DMS 273 treated with DMSO at 0.1 percent for 48 hours (cell line): ENCODE results near the gene PEF1.
"Not testable (repeated sequence)": the region's sequence is repeated elsewhere in the genome, so short reads cannot be mapped to it uniquely, and the experiment has no call there.

ENCODE experiments used
- DNase-seq: peaks from one replicate; lab custom pipeline; 2025; lab: John Stamatoyannopoulos, UW

Gene PEF1

DNA sequence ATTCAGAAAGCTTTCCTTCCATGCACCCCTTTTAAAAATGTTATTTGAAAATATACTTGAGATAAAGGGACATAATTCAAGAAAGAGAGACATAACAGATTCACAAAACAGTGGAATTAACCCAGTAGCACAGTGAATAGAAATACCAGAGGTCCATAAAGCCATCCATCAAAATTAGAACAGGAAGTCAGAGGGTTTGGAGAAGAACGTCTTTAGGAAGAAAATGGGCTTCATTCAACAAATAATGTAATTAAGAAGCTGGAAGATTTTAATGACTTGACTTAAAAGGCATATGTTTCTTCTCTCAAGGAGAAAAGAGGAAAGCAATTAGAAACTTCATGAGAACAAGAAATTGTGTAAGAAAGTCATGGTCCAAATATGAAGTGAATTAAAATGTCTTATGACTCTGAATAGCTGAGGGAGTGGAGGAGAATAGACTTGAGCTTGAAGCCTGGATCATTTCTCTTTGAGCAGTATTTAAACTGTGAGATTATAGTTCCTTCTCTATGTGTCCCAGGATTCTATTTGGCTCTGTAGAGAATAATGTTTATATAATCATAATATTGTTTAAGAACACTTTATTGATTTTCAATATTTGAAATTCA lies 35.1 kb downstream of the PEF1 start:
- no peak for DNase-seq

DNA sequence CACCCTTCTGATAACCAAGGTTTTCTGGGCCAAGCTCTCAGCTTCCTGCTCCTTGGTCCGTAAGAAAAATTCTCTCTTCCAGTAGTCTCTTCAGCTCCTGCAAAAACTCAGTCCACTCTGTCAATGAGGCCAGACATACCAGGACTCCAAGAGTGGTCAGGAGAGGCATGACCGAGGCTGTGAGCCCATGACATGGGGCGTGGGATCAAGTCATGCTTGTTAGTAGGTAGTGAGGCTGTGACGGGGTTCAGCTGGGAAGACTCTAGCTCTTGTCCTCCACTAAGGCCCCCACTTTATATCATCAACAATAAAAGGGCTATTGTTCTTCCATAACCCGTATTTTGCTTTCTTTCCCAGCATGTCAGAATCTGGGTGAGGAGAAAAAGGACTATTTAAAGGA lies 37.3 kb downstream of the PEF1 start:
- DNase-seq = no peak

DNA sequence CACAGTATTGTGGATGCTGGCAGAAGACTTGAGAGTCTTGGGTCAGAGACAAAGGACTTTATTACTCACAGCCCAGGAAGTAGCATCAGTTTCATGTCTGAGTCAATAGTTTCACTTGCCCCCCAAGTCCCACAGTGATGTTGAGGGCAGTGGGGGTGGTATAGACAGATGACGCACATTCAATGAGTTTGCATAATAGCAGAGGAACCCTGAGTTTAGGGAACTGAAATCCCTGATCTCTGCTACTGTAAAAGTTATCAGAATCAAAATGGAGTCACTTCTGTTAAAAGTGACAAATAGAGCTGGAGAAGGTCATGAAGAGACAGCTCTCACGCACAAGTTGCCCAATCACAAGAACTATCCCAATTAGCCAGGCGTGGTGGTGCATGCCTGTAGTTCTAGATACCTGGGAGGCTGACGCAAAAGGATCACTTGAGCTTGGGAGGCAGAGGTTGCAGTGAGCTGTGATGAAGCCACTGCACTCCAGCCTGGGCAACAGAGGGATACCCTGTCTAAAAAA lies 38.7 kb downstream of the PEF1 start:
- DNase-seq = no peak

DNA sequence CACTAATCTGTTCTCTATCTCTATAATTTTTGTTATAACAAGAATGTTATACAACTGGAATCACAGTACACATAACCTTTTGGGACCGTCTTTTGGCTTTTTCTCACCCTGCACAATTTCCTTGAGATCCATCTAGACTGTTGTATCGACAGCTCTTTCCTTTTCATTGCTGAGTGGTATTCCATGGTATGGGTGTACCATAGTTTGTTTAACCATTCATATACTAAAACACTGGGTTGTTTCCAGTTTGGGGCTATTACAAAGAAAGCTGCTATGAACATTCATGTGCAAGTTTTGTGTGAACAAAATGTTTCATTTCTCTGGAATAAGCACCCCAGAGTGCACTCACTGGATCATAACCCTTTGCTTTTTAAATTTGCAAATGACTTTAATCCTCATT lies 42.6 kb downstream of the PEF1 start:
- DNase-seq = no peak

DNA sequence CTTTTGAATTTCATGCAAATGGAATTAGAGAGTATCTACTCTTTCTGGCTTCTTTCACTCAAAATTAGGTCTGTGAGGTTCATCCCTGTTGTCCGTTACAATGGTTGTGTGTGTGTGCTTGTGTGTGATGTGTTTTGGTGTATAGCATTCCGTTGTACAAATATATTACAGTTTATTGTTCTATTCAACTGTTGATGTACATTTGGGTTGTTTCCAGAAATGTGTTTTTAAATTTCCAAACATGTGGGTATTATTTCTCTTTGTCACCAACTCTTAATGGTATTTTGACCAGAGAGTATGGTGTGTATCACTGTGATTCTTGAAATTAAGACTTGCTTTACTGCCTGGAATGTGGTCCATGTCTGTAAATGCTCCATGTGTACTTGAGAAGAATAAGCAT lies 44.0 kb downstream of the PEF1 start:
- DNase-seq = no peak

DNA sequence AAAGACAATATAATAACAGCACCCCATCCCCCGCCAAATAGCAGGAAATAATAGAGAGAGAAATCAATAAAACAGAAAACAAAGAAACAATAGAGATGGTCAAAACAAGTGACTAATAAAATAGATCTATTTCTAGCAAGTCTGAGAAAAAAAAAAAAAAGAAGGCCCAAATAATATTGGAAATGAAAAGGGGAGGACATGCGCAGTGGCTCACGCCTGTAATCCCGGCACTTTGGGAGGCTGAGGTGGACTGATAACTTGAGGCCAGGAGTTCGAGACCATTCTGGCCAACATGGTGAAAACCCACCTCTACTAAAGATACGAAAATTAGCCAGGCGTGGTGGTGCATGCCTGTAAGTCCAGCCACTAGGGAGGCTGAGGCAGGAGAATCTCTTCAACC lies 45.7 kb downstream of the PEF1 start:
- DNase-seq = no peak

DNA sequence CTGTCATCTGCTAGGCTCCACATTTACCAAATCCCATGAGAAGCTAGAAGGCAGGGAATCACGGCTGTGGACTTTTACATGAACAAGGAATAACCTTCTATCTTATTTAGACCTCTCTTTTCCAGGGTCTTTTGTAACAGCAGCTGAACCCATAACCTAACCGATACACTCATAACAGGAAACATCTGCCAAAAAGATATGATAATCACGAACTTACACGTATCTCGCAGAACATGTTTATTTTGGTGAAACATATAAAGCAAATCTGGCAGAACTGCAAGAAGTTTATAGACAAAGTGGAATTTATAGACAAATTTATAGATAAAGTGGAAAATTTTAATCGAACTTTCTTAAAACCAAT lies 48.0 kb downstream of the PEF1 start:
- no peak for DNase-seq

DNA sequence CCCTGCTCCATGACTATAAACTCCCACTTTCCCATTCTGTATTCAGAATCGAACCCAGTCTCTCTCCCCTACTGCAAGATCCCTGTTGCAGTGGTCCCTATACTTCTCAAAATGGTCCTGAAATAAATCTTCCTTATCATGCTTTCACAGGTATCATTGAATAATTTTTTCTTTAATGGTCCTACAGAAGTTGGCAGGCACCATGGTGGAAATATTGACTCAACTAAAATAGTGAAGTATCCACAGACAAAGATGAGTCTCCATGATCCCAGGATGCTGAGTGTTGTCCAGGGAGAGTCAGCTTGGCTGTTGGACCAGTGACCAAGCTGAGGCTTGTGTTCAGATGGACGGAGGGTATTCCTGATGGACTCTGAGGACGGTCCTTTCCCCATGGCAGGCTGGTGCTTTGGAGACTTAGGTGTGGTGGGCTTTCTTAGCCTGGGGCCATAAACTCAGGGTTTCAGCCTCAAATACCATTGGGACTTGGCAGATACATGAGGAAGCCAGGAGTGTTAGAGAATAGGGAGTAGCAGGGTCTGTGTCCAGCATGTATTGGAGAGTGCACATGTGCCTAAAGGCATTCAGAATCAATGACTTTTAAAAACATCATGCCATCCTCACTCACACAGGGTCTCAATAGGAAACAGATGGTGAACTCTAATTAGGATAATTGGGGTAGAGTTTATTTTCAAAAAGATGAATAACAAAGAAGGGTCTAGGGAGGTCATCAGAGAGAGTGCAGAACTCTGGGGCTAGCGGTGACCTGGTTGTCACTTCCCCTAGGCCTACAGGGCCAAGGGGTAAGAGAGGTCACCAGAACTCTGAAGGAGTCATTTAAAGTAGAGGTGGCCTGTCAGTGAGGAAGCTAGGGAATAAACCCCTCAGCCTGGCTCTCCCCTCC lies 48.6 kb downstream of the PEF1 start:
- peak; percentile 40 for DNase-seq

DNA sequence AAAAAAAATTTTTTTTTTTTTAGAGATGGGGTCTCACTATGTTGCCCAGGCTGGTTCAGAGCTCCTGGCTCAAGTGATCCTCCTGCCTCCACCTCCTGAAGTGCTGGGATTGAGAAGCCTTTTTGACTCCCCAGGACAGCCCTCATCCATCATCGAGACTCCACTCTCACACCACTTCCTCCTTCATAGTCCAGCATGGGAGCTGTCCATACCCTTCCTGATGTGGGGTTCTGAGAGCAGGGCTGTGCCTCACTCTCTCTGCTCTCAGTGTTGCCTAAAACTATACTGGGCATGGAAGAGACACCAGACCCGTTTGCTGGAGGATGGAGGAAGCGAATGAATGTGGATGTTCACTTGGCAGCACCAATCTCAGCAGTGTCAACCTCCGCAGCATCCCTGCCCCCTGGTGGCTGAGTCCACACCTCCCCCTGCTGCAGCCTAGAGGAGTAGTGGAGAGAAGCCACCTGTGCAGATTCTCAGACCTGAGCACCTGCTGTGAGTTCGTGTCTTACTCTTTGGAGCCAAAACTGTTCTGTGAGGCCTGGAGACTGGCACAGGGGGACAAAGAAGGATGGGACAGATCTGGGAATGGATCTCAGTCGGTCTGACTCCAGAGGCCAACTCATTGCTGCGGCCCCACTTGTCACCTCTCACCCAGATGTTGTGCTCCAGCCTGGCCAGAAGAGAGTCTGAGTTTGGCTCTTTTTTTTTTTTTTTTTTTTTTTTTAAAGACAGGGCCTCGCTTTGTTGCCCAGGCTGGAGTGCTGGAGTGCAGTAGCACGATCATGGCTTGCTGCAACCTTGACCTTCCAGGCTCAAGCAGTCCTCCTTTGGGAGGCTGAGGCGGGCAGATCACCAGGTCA lies 50.7 kb downstream of the PEF1 start:
- peak; percentile 44 for DNase-seq

DNA sequence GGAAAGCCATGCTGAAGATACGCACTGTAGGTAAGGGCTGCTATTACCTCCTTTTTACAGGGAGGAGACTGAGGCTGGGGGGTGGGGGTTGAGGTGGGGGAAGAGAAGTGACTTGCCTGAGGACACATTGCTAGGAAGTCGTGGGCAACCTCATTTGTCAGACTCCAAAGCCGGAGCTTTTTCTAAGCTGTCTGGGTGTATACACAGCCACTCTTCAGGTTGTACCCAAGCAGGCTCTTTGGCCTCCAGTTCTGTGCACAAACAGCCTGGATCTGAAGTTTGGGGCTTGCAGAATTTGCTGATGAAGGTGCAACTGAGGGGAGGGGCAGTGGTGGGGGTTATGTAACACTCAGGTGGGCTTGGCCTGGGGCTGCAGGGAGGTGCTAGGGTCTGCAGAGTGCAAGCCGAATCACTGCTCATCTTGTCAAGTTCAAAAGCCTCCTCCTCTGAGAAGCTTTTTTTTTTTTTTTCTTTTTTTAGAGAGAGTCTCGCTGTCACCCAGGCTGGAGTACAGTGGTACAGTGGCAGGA lies 51.5 kb downstream of the PEF1 start:
- no peak for DNase-seq

DNA sequence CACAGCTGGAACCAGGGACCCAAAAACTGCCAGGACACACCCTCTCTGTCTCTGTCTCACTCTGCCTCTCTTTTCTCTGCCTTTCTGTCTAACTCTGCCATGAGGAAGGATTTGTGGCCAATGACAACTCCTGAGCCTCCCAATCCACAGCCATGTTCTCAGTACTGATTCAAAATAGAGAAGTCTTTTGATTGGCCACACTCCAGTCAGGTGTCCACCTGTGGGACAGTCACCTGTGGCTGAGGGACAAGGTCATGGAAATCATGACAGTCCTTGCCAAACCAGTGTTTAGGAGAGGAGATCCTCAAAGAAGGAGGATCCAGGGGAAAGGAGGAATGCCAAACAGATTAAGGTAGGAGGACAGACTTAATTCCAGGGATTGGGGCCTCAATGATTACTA lies 52.5 kb downstream of the PEF1 start:
- no peak for DNase-seq

DNA sequence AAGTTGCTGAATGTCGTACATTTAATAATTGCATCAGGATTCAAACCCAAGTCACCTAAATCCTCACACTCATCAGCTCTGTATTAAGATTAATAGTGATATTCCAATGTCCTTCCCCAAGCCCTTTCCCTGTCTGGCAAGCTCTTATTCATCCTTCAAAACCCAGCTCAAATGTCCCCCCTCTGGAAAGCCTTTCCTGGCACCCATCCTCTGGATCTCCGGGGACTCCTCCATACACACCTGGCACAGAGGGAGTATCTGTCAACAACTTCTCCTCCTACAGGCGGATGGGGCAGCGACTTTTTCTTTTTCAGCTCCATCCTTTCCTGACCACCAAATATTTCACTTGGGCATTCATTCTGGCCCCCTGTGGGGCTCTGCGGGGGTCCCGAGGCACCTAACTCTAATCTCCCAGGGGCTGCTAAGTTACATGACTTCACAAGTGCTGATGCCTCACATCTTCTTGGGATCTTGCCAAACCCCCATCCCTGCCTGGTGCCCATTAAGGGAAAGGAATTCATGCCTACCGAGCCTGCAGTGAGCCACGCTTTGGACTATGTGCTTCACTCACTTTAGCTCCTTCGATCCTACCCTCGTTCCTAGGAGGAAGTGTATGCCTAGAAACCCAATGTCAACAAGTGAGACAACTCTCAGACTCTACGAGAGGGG lies 53.1 kb downstream of the PEF1 start:
- DNase-seq = no peak

DNA sequence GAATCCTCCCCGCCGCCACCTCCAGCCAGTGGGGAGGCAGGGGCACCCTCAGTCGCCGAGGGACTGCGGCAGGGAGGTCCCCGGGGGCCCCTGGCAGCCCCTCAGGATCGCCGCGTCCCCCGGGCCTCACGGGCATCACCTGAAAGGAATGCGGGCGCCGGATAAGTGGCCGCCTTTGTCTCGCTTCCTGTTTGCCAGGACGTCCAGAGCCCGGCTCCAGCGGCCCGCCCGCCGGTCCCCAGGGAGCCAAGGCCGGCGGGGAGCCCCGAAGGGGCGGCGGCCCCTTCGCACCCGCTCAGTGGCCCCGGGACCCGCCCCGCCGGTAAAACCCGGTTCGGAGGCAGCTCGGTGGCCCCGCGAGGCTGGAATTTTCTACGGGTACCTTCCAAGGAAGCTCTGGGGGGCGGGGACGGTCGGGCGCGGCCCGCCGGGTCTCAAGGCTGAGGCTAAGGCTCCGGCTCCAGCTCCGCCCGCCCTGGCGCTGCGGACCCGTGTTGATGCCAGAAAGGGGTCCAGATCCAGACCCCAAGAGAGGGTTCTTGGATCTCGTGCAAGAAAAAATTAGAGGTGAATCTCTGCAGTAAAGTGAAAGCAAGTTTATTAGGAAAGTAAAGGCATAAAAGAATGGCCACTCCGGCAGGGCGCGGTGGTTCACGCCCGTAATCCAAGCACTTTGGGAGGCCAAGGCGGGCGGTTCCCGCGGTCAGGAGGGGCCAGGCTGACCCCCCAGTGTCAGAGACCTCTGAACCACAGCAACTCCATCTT lies 55.7 kb downstream of the PEF1 start:
- DNase-seq = no peak

DNA sequence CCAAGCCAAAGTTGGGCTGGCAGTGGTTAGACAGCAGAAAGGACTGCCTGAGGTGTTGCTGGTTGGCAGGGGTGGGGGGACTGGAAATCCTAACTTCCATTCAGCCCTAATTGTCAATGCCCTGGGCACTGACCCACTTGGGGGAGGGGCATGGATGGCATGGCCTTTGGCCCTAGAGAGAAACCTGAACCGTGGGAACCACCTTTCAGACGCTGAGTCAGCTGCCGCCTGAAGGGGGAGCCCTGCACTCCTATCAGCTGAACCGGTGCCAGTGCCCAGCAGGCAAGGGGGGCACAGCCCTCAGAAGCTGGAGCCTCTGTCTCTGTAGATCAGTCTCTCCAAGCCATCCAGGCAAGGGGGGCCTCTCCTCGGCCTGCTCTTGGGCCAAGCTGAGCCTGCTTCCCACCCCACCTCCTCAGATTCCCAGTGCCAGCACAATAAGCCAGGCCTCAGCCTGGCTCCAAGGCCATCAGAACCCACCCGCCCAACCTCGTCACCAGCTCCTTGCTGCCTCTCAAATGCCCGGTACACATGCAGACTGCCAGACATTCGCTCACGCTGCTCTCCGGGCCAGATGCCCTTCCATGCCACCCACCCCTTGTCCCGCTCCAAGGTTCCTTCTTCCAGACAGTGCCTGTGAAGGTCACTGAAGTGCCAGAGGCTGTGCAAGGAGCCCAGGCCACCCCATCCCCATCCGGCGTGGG lies 56.8 kb downstream of the PEF1 start:
- no peak for DNase-seq

DNA sequence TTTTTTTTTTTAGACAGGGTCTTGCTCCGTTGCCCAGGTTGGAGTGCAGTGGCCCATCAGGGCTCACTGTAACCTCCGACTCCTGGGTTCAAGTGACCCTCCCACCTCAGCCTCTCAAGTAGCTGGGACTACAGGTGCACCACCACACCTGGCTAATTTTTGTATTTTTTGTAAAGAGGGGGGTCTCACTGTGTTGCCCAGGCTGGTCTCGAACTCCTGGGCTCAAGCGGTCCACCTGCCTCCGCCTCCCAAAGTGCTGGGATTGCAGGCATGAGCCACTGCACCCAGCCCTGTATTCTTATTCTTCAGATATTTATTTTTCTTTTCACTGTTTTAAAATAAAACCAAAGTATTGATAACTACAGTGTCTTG lies 57.4 kb downstream of the PEF1 start:
- not testable (repeated sequence) for DNase-seq

DNA sequence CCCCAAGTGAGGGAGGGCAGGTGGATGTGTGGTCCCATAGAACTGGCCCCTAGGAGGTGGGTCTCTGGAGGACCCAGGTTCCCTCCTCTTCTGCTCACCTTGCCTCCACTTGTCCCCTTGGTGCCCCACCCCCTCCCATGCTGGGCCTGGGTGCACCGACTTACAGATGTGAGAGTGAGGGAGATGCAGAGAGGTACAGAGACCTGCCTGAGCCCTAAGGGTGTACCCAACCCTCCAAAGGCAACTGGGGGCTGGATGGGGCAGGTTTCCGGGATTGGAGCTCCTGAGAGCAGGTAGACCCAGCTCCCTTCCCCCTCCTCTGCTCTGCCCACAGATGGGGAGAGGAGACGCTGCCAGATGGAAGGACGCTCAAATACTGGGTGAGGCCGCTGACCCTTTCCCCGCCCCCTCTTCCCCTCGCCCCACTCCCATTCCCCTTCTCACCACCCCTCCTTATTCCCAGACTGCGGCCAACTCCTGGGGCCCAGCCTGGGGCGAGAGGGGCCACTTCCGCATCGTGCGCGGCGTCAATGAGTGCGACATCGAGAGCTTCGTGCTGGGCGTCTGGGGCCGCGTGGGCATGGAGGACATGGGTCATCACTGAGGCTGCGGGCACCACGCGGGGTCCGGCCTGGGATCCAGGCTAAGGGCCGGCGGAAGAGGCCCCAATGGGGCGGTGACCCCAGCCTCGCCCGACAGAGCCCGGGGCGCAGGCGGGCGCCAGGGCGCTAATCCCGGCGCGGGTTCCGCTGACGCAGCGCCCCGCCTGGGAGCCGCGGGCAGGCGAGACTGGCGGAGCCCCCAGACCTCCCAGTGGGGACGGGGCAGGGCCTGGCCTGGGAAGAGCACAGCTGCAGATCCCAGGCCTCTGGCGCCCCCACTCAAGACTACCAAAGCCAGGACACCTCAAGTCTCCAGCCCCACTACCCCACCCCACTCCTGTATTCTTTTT lies 58.0 kb downstream of the PEF1 start:
- DNase-seq = no peak

DNA sequence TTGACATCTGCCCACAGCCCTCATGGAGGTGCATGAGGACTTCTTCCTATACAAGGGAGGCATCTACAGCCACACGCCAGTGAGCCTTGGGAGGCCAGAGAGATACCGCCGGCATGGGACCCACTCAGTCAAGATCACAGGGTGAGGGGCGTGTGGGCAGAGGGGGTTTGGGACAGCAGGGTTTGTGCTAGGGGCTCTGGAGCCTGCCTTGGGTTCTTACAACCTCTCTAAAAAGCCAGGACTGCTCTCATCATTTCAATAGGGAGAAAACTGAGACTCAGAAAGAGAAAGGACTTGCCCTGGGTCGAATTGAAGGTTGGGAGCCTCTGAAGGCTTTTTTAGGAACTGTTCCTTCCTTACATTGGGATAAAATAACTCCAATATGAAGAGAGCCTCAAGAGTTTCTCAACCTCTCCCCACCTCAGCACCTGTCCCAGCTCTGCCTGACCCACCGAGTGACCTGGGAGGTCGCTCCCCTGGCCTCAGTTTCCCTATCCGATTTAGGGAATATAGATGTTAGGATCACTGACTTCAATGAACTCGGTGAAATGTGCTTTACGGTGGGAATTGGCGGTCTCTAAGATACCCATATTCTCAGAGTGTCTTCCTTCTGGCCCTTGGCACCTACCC lies 58.8 kb downstream of the PEF1 start:
- DNase-seq = no peak

DNA sequence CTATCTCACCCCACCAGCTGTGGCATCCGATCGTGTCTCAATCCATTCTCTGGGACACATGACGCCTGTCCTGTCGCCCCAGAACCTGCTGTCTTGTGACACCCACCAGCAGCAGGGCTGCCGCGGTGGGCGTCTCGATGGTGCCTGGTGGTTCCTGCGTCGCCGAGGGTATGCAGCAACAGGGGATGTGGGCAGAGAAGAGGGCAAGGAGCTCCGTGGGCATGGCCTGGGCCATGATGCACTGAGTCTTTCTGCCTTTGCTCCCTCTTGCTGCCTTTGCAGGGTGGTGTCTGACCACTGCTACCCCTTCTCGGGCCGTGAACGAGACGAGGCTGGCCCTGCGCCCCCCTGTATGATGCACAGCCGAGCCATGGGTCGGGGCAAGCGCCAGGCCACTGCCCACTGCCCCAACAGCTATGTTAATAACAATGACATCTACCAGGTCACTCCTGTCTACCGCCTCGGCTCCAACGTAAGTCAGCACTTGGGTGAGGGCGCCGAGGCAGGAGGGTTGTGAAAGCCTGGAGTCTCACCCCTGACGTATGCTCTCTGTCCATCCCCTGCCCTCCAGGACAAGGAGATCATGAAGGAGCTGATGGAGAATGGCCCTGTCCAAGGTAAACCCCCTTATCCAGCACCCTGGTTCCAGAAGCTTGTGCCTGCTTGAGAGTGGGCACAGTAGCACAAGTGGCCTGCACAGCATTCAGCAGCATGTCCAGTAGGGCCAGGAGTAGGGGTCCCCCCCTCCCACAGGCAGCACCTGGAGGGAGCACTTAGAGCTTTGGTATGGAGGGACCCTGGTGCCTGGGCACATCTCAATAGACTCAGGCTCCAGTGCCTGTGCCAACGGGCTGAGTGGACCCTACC lies 59.6 kb downstream of the PEF1 start:
- DNase-seq = no peak
